Measurements from ENCODE around the gene RAB5B.
A peak's percentile ranks its signal among the peaks of the same experiment; 100 is the strongest.
"Not testable (repeated sequence)": the region's sequence is repeated elsewhere in the genome, so short reads cannot be mapped to it uniquely, and the experiment has no call there.

Gene RAB5B

GRCh38 chr12:55995366-55995765, 21.5 kb downstream of the RAB5B start:
- no peak overlapping the region for H3K4me3 ChIP-seq (ENCODE audit: low read depth, low read length)
- no peak for TF ChIP-seq CTCF (IDR thresholded peaks at IDR 0.05; ENCODE audit: insufficient read depth, low read depth, low read length, missing control alignments)
- DNase-seq (ENCODE audit: low read depth), result no peak

GRCh38 chr12:55996201-55996714, 22.4 kb downstream of the RAB5B start:
- H3K4me3 ChIP-seq (ENCODE audit: low read depth, low read length), result peak overlapping the region; percentile 86
- peak; percentile 81 for TF ChIP-seq CTCF (IDR thresholded peaks at IDR 0.05; ENCODE audit: insufficient read depth, low read depth, low read length, missing control alignments)
- peak; percentile 77 for DNase-seq (ENCODE audit: low read depth)

- peak within 1 kb of the TSS; percentile 86 for H3K4me3 ChIP-seq (ENCODE audit: low read depth, low read length)
- peak; percentile 97 for DNase-seq (ENCODE audit: low read depth)
- TF ChIP-seq CTCF (IDR thresholded peaks at IDR 0.05; ENCODE audit: insufficient read depth, low read depth, low read length, missing control alignments), result no peak
Observed at GRCh38 chr12:55996715-55997534, 23.0 kb downstream of the RAB5B start, which contains the start of gene SUOX. Gene SUOX (plus strand): TSS chr12:55997276. CDS start chr12:56002222, 4,946 bp downstream.

GRCh38 chr12:55997535-55997859, 23.6 kb downstream of the RAB5B start:
- peak overlapping the region; percentile 86 for H3K4me3 ChIP-seq (ENCODE audit: low read depth, low read length)
- TF ChIP-seq CTCF (IDR thresholded peaks at IDR 0.05; ENCODE audit: insufficient read depth, low read depth, low read length, missing control alignments), result no peak
- no peak for DNase-seq (ENCODE audit: low read depth)

- not testable (repeated sequence) for H3K4me3 ChIP-seq (ENCODE audit: low read depth, low read length)
Observed at GRCh38 chr12:55999522-55999921, 25.6 kb downstream of the RAB5B start.

GRCh38 chr12:55999999-56000540, 26.2 kb downstream of the RAB5B start:
- H3K4me3 ChIP-seq (ENCODE audit: low read depth, low read length); DNase-seq (ENCODE audit: low read depth): not testable (repeated sequence)

More at GRCh38 chr12:55999522-55999921, 25.6 kb downstream of the RAB5B start:
- not testable (repeated sequence) for DNase-seq (ENCODE audit: low read depth)

GRCh38 chr12:56001487-56002100, 27.7 kb downstream of the RAB5B start:
- no peak for TF ChIP-seq CTCF (IDR thresholded peaks at IDR 0.05; ENCODE audit: insufficient read depth, low read depth, low read length, missing control alignments)
- no peak overlapping the region for H3K4me3 ChIP-seq (ENCODE audit: low read depth, low read length)
- DNase-seq (ENCODE audit: low read depth), result no peak

GRCh38 chr12:56003376-56003775, 29.5 kb downstream of the RAB5B start:
- H3K4me3 ChIP-seq (ENCODE audit: low read depth, low read length); DNase-seq (ENCODE audit: low read depth): not testable (repeated sequence)

All from GM12865 (cell line).